Measurements from ENCODE around the gene LCE7A.

LCE7A gene

GRCh38 chr1:152876827-152877226 is 17.0 kb downstream of the LCE7A start:
- in situ Hi-C loops (cut with MboI; ENCODE audit: low sequenced_read_pairs, unreplicated experiment) = loop anchor here (10.0 kb wide), 1 partner anchor 48 kb away; no protein-coding TSS in a partner anchor
- no peak for TF ChIP-seq CTCF (IDR thresholded peaks at IDR 0.05; ENCODE audit: borderline replicate concordance, control extremely low read depth, extremely low read depth, insufficient read depth, missing control alignments)
- DNase-seq (ENCODE audit: low spot score) = no peak

- no peak for DNase-seq (ENCODE audit: low spot score)
- TF ChIP-seq CTCF (IDR thresholded peaks at IDR 0.05; ENCODE audit: borderline replicate concordance, control extremely low read depth, extremely low read depth, insufficient read depth, missing control alignments) = peak; percentile 20
Observed at GRCh38 chr1:152878042-152878441, 18.2 kb downstream of the LCE7A start, which contains the start of gene SMCP. Gene SMCP, plus strand, starts transcription at chr1:152878322. Its CDS starts 6,101 bp downstream, at chr1:152884423.

GRCh38 chr1:152879559-152880198 is 19.9 kb downstream of the LCE7A start:
- no peak for DNase-seq (ENCODE audit: low spot score)
- in situ Hi-C loops (cut with MboI; ENCODE audit: low sequenced_read_pairs, unreplicated experiment) = loop anchor here (10.0 kb wide), 1 partner anchor 45 kb away; no protein-coding TSS in a partner anchor
- TF ChIP-seq CTCF (IDR thresholded peaks at IDR 0.05; ENCODE audit: borderline replicate concordance, control extremely low read depth, extremely low read depth, insufficient read depth, missing control alignments) = no peak

More at GRCh38 chr1:152878042-152878441, 18.2 kb downstream of the LCE7A start, which contains the start of gene SMCP:
- in situ Hi-C loops (cut with MboI; ENCODE audit: low sequenced_read_pairs, unreplicated experiment) = loop anchor here (10.0 kb wide), 1 partner anchor 47 kb away; no protein-coding TSS in a partner anchor

- no peak for DNase-seq (ENCODE audit: low spot score)
- no peak for TF ChIP-seq CTCF (IDR thresholded peaks at IDR 0.05; ENCODE audit: borderline replicate concordance, control extremely low read depth, extremely low read depth, insufficient read depth, missing control alignments)
- in situ Hi-C loops (cut with MboI; ENCODE audit: low sequenced_read_pairs, unreplicated experiment) = no loop called here
Observed at GRCh38 chr1:152880316-152880715, 20.5 kb downstream of the LCE7A start.

GRCh38 chr1:152880907-152881306 is 21.1 kb downstream of the LCE7A start:
- peak; percentile 52 for DNase-seq (ENCODE audit: low spot score)
- TF ChIP-seq CTCF (IDR thresholded peaks at IDR 0.05; ENCODE audit: borderline replicate concordance, control extremely low read depth, extremely low read depth, insufficient read depth, missing control alignments) = no peak
- in situ Hi-C loops (cut with MboI; ENCODE audit: low sequenced_read_pairs, unreplicated experiment) = no loop called here

GRCh38 chr1:152884085-152884484 is 24.3 kb downstream of the LCE7A start:
- in situ Hi-C loops (cut with MboI; ENCODE audit: low sequenced_read_pairs, unreplicated experiment) = no loop called here
- no peak for DNase-seq (ENCODE audit: low spot score)
- TF ChIP-seq CTCF (IDR thresholded peaks at IDR 0.05; ENCODE audit: borderline replicate concordance, control extremely low read depth, extremely low read depth, insufficient read depth, missing control alignments) = no peak
